Testis (tissue), 3 donors: ENCODE measurements around the gene DIS3L2. TPM values are rescaled to one million over a fixed set of nuclear protein-coding genes. Genes with fewer than 3 reads are reported as not detected.
"Not testable (repeated sequence)": the region's sequence is repeated elsewhere in the genome, so short reads cannot be mapped to it uniquely, and the experiment has no call there.

Experiments
- DNase-seq: peaks from one replicate; pipeline ENCODE4 v3.0.0-alpha.2; 2019
- H3K27ac ChIP-seq, 2 donors: fragments of 200-600 bp; sonication (generic); one replicate each; pipeline ENCODE4 v1.5.1; 2019
- H3K27me3 ChIP-seq: fragments of 200-600 bp; sonication (generic); one replicate; pipeline ENCODE4 v1.5.1; 2019
- H3K36me3 ChIP-seq: fragments of 200-600 bp; sonication (generic); one replicate; pipeline ENCODE4 v1.5.1; 2017; ENCODE audit warnings: low read depth; ENCODE audit errors: missing control alignments
- H3K4me1 ChIP-seq: fragments of 200-600 bp; sonication (generic); one replicate; pipeline ENCODE4 v1.5.1; 2019
- H3K4me3 ChIP-seq, 2 donors: fragments of 200-600 bp; sonication (generic); one replicate each; pipeline ENCODE4 v1.5.1; 2017 to 2019
- H3K9me3 ChIP-seq: fragments of 200-600 bp; sonication (generic); one replicate; pipeline ENCODE4 v1.5.1; 2017
- CTCF ChIP-seq, 3 experiments: fragments of 450-650 bp in 2 of 3; fragments of 200-600 bp in 1 of 3; sonication (generic) in 1 of 3; IDR thresholded peaks; one replicate each; pipeline ENCODE4 v1.5.1; 2016 to 2019; ENCODE audit warnings: antibody characterized with exemption in 3 of 3, mild to moderate bottlenecking in 2 of 3, moderate library complexity in 1 of 3
- POLR2A ChIP-seq: fragments of 450-650 bp; IDR thresholded peaks from one replicate; pipeline ENCODE4 v1.6.1; 2017; ENCODE audit warnings: antibody characterized with exemption, mild to moderate bottlenecking, moderate library complexity
- WGBS, 2 donors: methylation state at CpG; one replicate each; pipeline ENCODE4 v1.1.5; 2018; 5-methylcytosine and 5-hydroxymethylcytosine counted together
- intact Hi-C: fragments of 100-400 bp; cut with DNase I; formaldehyde crosslinking; loops from one replicate; pipeline ENCODE4 v1.15.1; 2023; ENCODE audit warnings: low total_unique reads
- polyA plus RNA-seq: library from polyadenylated mRNA; stranded (reverse); fragments of 350-450 nt; fragmentation: Illumina TruSeq; extraction: RNeasy Lipid Tissue Mini Kit (QIAGEN cat#74804); gene quantifications from one replicate; pipeline ENCODE4 v1.2.3, GENCODE V29; 2014; ENCODE audit warnings: low read depth, low replicate concordance; ENCODE audit not compliant: insufficient read depth
- total RNA-seq, 2 donors: library from RNA; depleted of rRNA; stranded (reverse); fragments of >200 nt; gene quantifications; one replicate each; pipeline ENCODE4 v1.2.3, GENCODE V29; 2016

DIS3L2 gene
- total and polyA plus RNA-seq, 3 donors from 2014 or later = 32.5 to 80.7 (median 70.4) TPM

- H3K4me3 ChIP-seq = no peak overlapping the region
- no peak for TF ChIP-seq POLR2A
- TF ChIP-seq CTCF (IDR thresholded peaks at IDR 0.05) = no peak
- no peaks in the 10 kb centered on the region for H3K9me3 ChIP-seq
- DNase-seq = no peak
- H3K4me1 ChIP-seq = no peaks in the 10 kb centered on the region
- no peaks in the 10 kb centered on the region for H3K27me3 ChIP-seq
- WGBS, 2 donors = 80 to 88% methylated on average over 2 to 3 of the region's 3 CpGs
- no peak overlapping the region for H3K27ac ChIP-seq
- intact Hi-C loops = no loop called here
- H3K36me3 ChIP-seq = no peaks in the 10 kb centered on the region
Observed at GRCh38 chr2:231940795-231941194, 20.7 kb upstream of the DIS3L2 start.

GRCh38 chr2:231941673-231942072 is 19.8 kb upstream of the DIS3L2 start:
- Histone ChIP-seq H3K9me3 (no peaks in the 10 kb centered on the region), H3K27ac (no peak overlapping the region), H3K36me3 (no peaks in the 10 kb centered on the region), H3K27me3 (no peaks in the 10 kb centered on the region), H3K4me1 (no peaks in the 10 kb centered on the region), H3K4me3 (no peak overlapping the region)
- WGBS, 2 donors = 92 to 96% methylated on average over 8 to 12 of the region's 12 CpGs
- TF ChIP-seq POLR2A = no peak
- TF ChIP-seq CTCF (IDR thresholded peaks at IDR 0.05) = no peak
- intact Hi-C loops = no loop called here
- no peak for DNase-seq

DNA sequence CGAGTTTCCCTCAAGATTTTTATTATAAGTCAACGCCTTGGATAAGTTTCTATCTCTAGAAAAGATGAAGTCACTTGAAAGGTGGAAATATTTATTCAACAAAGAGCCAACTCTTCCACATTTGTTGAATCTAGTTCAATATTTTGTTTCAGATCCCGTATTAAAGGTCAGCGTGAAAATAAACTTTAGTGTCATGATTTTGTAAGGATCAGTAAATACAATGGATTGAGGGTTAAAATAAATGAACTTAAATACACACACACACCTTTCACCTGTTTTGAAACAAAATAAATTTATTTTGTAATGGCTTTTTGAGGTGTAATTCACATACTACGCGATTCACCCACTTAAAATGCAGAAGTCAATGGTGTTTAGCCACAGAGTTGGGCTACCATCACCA is 19.3 kb upstream of the DIS3L2 start:
- H3K36me3 ChIP-seq = no peaks in the 10 kb centered on the region
- no peaks in the 10 kb centered on the region for H3K27me3 ChIP-seq
- no peaks in the 10 kb centered on the region for H3K9me3 ChIP-seq
- intact Hi-C loops = no loop called here
- 93% methylated on average over 6 of the region's 6 CpGs for WGBS, 2 donors
- H3K4me3 ChIP-seq = no peak overlapping the region
- DNase-seq = no peak
- no peaks in the 10 kb centered on the region for H3K4me1 ChIP-seq
- H3K27ac ChIP-seq = no peak overlapping the region
- no peak for TF ChIP-seq CTCF (IDR thresholded peaks at IDR 0.05)
- TF ChIP-seq POLR2A = no peak

DNA sequence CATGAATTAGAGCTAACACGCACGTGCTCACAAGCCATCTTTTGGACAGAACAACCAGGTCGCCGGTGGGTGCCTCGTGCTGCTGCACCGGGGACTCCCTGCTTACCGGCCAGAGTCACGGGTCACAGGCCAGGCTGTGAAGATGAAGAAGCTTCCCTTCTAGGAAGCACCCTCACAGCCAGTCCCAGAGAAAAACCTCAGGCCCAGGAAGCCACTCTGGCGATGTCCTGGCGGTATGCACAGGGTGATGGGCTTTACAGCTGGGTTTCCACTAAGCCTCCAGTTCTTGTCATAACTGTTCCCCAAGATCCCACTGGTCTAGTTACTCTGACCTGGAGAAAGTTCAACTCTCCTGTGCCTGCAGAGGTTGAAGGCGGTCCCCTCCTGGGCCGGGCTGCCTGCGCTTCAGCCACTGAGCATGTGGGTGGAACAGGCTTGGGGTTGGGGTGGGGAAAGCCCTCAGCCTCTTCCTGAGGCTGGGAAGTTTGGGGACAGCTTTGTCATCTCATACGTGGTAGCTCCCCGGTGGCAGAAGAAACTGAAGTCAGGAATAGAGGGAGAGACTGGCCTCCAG is 15.2 kb upstream of the DIS3L2 start:
- H3K27me3 ChIP-seq = no peaks in the 10 kb centered on the region
- intact Hi-C loops = no loop called here
- H3K4me1 ChIP-seq = no peaks in the 10 kb centered on the region
- TF ChIP-seq POLR2A = no peak
- no peaks in the 10 kb centered on the region for H3K9me3 ChIP-seq
- WGBS, 2 donors = 89 to 92% methylated on average over 12 to 15 of the region's 15 CpGs
- no peak overlapping the region for H3K27ac ChIP-seq
- H3K4me3 ChIP-seq = no peak overlapping the region
- no peaks in the 10 kb centered on the region for H3K36me3 ChIP-seq
- DNase-seq = no peak

DNA sequence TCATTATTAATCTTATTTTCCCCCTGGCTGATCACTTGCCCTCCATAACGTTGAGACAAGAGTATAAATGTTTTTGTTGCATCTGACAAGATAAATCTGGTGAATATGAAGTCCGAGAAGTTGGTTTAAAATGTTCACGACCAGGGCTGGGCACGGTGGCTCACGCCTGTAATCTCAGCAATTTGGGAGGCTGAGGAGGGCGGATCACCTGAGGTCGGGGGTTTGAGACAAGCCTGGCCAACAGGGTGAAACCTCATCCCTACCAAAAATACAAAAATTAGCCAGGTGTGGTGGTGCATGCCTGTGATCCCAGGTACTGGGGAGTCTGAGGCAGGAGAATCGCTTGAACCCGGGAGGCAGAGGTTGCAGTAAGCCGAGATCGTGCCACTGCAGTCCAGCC is 14.4 kb upstream of the DIS3L2 start:
- H3K4me1 ChIP-seq, H3K27me3 ChIP-seq, H3K9me3 ChIP-seq, H3K27ac ChIP-seq, H3K36me3 ChIP-seq, H3K4me3 ChIP-seq, intact Hi-C loops, DNase-seq: not testable (repeated sequence)
- 83 to 86% methylated on average over 11 of the region's 11 CpGs for WGBS, 2 donors

GRCh38 chr2:231947694-231948093 is 13.8 kb upstream of the DIS3L2 start:
- WGBS, 2 donors = 87 to 95% methylated on average over 7 of the region's 7 CpGs
- DNase-seq = no peak
- intact Hi-C loops = no loop called here
- Histone ChIP-seq H3K9me3 (no peaks in the 10 kb centered on the region), H3K4me3 (no peak overlapping the region), H3K4me1 (no peaks in the 10 kb centered on the region), H3K27me3 (no peaks in the 10 kb centered on the region), H3K36me3 (no peaks in the 10 kb centered on the region), H3K27ac (no peak overlapping the region)
- no peak for TF ChIP-seq POLR2A
- TF ChIP-seq CTCF (IDR thresholded peaks at IDR 0.05) = no peak
